Urinary bladder (tissue), 4 donors: Measurements from ENCODE around the gene PHF24. TPM values are rescaled to one million over a fixed set of nuclear protein-coding genes. Genes with fewer than 3 reads are reported as not detected.

Source experiments
- DNase-seq: peaks from one replicate; pipeline ENCODE4 v3.0.0-alpha.2; 2015; ENCODE audit errors: extremely low spot score
- H3K27ac ChIP-seq: one replicate; pipeline ENCODE4 v1.5.1; 2013; ENCODE audit warnings: low read depth, mild to moderate bottlenecking, moderate library complexity
- H3K36me3 ChIP-seq: one replicate; pipeline ENCODE4 v1.6.1; 2013; ENCODE audit warnings: mild to moderate bottlenecking, moderate library complexity; ENCODE audit not compliant: insufficient read depth
- H3K4me1 ChIP-seq: one replicate; pipeline ENCODE4 v1.6.1; 2013; ENCODE audit warnings: mild to moderate bottlenecking, moderate library complexity; ENCODE audit not compliant: insufficient read depth
- H3K4me3 ChIP-seq: one replicate; pipeline ENCODE4 v1.5.1; 2013; ENCODE audit warnings: low read depth, low read length
- WGBS: extraction: QIAGEN DNeasy Blood & Tissue Kit; methylation state at CpG from one replicate; pipeline ENCODE4 v1.1.7; 2013; 5-methylcytosine and 5-hydroxymethylcytosine counted together
- polyA plus RNA-seq: library from polyadenylated mRNA; stranded (reverse); fragments of 200-250 nt; gene quantifications from one replicate; pipeline ENCODE4 v1.2.3, GENCODE V29; 2013
- total RNA-seq: library from RNA; depleted of rRNA; stranded (reverse); fragments of >200 nt; gene quantifications from one replicate; pipeline ENCODE4 v1.2.3, GENCODE V29; 2014
- donor health status: healthy with polysubstance abuse.
- donor health status: healthy.

The PHF24 gene
- total and polyA plus RNA-seq, 2 donors: 0.18 to 0.69 TPM

DNA sequence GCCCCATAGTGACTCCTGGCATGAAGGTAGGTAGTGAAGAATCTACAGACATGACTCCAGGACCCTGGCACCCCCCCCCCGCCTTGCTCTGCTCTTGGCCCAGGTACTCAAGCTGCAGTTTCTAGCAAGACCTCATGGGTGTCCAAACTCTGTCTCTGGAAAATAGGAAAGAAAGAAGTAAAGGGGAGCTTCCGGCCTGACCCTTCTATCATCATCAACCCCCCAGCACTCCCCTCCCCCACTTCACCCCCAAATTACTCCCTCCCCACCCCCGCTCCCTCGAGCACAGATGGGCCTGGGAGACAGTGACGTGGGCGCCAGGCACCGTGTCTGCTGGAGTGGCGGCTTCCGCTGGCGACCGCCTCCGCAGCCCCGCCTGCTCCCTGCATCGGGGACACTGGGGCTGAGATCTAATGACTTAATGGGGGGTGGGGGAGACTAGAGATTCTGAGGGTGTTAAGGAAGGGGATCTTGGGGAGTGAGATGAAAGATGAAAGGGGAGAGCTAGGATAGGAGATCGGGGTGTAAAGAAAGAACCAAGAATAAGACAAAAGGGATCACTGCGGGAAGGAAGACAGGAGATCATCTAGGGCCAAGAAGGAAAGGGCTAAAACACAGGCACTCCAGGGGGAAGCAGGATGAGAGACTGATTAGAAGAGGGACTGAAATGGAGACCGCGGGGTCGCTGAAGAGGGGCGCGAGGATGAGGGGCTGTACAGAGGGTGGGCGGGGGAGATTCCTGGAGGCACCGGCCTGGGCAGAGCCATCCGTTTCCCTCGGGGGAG, 30.3 kb downstream of the PHF24 start:
- DNase-seq: no peak
- no peaks in the 10 kb centered on the region for H3K4me1 ChIP-seq
- H3K27ac ChIP-seq: no peak overlapping the region
- H3K4me3 ChIP-seq: peak overlapping the region; percentile 38
- 17% methylated on average over 25 of the region's 25 CpGs for WGBS
- H3K36me3 ChIP-seq: no peaks in the 10 kb centered on the region

DNA sequence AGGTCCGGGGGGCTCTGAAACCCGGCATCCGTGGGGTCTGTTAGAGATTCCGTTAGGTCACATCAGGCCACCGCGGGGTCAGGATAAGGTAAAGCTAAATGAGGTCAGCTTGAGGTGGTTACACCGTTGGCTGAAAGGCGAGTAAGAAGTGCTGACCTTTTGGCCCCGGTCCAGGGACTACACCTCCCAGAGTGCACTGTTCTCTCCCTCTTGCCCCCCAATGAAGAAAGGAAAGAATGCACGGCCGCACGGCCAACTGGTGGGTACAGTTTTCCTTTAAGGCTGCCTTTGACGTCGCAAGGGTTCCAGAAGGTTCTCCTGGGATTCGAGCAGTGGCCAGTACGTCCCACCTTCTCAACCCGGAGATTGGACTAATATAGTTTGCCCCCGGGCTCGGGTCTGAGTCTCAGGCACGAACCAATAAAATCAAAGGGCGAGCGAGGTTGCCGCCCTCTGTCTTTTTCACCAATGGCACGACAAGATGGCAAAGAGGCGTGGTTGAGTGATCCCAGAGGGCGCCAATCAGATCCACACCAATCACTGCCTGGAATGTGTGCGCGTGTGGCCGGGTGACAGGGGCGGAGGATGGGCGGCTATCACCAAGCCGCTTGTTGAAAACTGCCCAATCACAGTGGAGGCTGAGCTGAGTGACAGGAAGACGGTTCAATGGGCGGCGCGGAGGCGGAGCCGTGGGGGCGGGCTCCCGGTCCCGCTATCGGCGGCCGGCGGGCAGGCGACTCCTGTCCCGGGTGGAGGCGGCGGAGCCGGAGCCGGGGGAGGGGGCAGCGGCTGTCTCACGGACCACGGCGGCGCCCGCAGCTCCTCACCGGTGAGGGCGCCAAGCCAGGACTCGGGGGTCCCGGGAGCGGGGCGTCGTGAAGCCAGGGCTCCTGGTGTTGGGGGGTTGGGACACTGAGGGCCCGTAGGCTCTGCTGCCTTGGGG, 31.2 kb downstream of the PHF24 start, which contains the start of gene DNAJB5:
Gene DNAJB5, plus strand, starts transcription at position 743 of the 943 bp plus-strand sequence. CDS start 886 bp downstream, outside the sequence.
- peak within 1 kb of the TSS; percentile 70 for H3K4me3 ChIP-seq
- under 1% methylated on average over 65 of the region's 65 CpGs for WGBS
- DNase-seq: peak; percentile 98
- peak within 1 kb of the TSS; percentile 91 for H3K27ac ChIP-seq
- H3K36me3 ChIP-seq: no peaks in the 10 kb centered on the region
- H3K4me1 ChIP-seq: no peaks in the 10 kb centered on the region

GRCh38 chr9:34989946-34990635, 32.0 kb downstream of the PHF24 start:
- H3K27ac ChIP-seq: peak overlapping the region; percentile 91
- H3K4me1 ChIP-seq: no peaks in the 10 kb centered on the region
- WGBS: 8% methylated on average over 38 of the region's 39 CpGs
- DNase-seq: peak; percentile 40
- no peaks in the 10 kb centered on the region for H3K36me3 ChIP-seq
- H3K4me3 ChIP-seq: peak overlapping the region; percentile 70

DNA sequence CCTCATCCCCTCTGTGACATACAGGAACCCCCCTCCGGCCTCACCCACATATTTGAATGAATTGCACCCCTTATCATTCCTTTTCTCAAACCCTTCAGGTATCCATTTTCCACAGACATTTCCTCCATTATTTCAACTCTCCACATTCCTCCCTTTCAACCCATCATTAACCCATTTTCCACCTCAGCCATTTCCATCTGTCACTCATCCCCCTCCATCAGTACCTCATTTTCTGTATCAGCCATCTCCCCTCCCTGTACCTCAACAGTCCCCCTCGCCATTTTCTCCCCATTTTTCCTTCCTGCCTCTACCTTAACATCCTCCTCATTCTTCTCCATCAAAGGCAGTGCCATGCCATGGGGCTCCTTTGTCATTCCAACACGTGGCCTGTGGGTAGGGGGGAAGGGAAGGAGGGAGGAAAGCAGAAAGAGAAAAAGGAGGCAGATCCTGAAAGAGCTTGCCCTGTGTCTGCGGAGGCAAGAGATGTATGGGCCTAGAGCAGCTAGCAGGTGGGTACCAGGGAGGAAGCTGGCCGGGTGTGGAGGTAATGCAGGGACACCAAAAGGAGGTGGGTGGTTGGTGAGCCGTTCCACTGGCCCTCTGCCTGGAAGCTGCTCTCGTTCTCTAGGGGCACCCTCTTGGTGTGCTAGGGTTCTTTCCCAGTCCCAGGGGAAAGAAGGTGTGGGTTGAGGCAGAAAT, 33.0 kb downstream of the PHF24 start:
- Histone ChIP-seq H3K36me3 (no peaks in the 10 kb centered on the region), H3K4me3 (no peak overlapping the region)
- DNase-seq: no peak

DNA sequence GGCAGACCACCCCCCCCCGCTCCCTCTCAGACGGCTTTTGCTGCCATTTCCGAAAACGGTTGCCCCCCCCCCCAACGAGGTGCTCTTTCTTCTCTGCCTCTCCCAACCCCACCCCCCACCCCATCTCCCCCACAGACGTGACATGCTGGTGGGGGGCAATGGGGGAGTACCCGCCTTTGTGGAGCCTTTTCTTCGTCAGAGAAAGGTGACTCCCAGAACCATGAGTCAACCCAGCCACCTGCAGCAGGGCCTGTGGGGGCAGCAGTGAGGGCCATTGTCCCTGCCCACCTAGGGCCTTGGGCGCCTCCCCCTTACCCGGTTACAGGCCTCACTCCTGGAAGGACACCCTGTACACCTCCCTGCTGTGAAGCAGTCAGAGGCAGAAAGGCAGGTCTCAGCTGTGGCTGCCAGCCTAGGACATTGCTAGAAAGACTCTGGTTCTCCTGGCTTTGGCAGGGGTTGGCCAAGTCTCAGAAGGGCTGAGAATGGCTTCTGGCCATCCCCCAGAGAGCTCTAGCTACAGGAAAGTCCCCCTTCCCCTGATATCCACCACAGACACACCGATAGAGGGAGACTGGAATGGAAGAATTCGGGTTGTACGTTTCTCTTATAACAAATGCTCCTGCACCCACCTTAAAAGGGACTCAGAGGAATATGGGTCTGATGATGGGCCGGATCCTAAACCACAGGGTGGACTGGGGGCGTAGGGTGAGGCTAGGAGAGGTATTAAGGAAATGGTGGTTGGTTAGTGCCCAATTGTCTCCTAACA, 33.7 kb downstream of the PHF24 start:
- Histone ChIP-seq H3K36me3 (no peaks in the 10 kb centered on the region), H3K4me3 (no peak overlapping the region), H3K4me1 (no peaks in the 10 kb centered on the region), H3K27ac (peak overlapping the region; percentile 44)
- DNase-seq: no peak
- WGBS: 65% methylated on average over 15 of the region's 15 CpGs

More for the DNA sequence above, 33.0 kb downstream of the PHF24 start:
- Histone ChIP-seq H3K4me1 (no peaks in the 10 kb centered on the region), H3K27ac (no peak overlapping the region)
- 55% methylated on average over 7 of the region's 7 CpGs for WGBS

DNA sequence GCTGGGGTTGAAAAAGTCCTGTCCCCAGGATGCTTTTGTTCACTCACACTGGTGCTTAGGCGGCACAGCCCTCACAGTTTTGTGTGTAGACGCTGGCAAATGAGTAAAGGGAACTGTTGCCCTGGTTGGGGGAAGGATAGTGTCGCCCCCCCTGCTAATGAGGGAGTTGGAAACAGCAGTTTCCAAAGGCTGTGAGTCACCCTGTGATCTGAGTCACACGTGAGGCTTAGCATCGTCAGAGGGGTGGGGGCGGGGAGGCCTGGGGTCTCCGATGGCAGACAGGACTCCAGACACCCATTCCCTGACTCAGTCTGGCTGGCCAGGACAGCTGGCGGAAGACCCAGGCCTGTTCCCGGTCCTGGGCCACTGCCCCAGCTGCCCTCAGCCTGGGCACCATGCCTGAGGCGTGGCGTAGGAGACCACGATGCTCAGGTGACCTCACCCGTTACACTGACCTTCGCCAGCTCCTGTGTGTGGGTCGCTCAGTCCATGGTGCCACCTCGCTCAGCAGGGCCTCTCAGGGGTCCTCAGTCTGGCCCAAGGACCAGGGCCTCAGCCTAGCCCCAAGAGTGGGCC, 34.4 kb downstream of the PHF24 start:
- H3K27ac ChIP-seq: peak overlapping the region; percentile 84
- no peak overlapping the region for H3K4me3 ChIP-seq
- no peak for DNase-seq
- no peaks in the 10 kb centered on the region for H3K4me1 ChIP-seq
- WGBS: 55% methylated on average over 16 of the region's 16 CpGs
- no peaks in the 10 kb centered on the region for H3K36me3 ChIP-seq

- H3K4me3 ChIP-seq: no peak overlapping the region
- no peaks in the 10 kb centered on the region for H3K4me1 ChIP-seq
- 20% methylated on average over 10 of the region's 10 CpGs for WGBS
- DNase-seq: peak; percentile 26
- H3K36me3 ChIP-seq: no peaks in the 10 kb centered on the region
- H3K27ac ChIP-seq: peak overlapping the region; percentile 84
Observed at GRCh38 chr9:34993502-34994259, 35.6 kb downstream of the PHF24 start.

GRCh38 chr9:34994260-34994899, 36.3 kb downstream of the PHF24 start:
- Histone ChIP-seq H3K27ac (peak overlapping the region; percentile 84), H3K4me1 (no peaks in the 10 kb centered on the region), H3K4me3 (no peak overlapping the region), H3K36me3 (no peaks in the 10 kb centered on the region)
- 24% methylated on average over 4 of the region's 4 CpGs for WGBS
- no peak for DNase-seq

DNA sequence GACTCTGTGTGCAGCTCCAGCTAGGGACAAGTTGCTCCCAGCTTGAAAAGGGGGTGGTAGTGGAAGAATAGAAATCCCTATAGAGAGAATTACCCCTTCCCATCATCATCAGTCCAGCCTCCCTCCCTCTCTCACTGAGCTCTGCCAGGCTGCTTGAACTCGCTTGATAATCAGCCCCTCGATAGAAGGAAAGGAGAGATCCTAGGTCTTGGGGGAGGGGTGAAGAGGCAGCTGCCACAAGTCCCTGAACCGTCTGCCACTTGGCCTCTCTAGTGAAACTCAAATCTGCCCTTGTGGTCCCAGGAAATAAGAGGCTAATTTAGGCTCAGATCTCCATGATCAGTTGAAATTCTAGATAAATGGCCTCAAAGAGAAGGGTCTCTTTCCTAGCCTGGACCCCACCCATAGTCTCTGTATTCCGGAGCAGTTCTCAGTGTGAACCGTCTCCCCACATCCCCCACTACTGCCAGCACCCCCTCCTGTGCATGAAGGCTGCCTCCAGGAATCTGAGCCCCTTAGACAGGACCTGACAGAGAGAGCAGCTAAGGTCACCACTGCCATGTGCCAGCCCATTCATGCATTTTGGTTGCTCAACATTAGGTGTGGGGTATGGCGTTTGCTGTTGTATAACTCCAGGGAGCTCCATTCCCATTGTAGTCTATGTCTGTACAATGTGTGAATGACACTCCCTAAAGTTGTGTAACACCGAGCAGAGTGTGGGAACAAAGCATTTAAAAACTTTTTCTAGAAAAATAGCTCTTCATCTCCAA, 37.0 kb downstream of the PHF24 start:
- DNase-seq: no peak
- Histone ChIP-seq H3K36me3 (no peaks in the 10 kb centered on the region), H3K27ac (peak overlapping the region; percentile 84), H3K4me3 (no peak overlapping the region), H3K4me1 (no peaks in the 10 kb centered on the region)
- WGBS: 58% methylated on average over 7 of the region's 7 CpGs

GRCh38 chr9:34995670-34996060, 37.6 kb downstream of the PHF24 start:
- Histone ChIP-seq H3K27ac (no peak overlapping the region), H3K4me1 (no peaks in the 10 kb centered on the region)
- WGBS: 43% methylated on average over 3 of the region's 3 CpGs

More at GRCh38 chr9:34995670-34996060, 37.6 kb downstream of the PHF24 start:
- Histone ChIP-seq H3K36me3 (no peaks in the 10 kb centered on the region), H3K4me3 (no peak overlapping the region)
- no peak for DNase-seq
